Mesothelial cell of epicardium (in vitro differentiated cells): ENCODE measurements around the gene ERMP1. TPM values are rescaled to one million over a fixed set of nuclear protein-coding genes. Genes with fewer than 3 reads are reported as not detected.

Source experiments
- DNase-seq, 2 experiments: peaks; one replicate each; pipeline ENCODE4 v3.0.0; 2021; ENCODE audit warnings: low spot score in 2 of 2; ENCODE audit not compliant: unreplicated experiment in 2 of 2
- H3K27ac Mint-ChIP-seq: 2 replicates; pipeline ENCODE4 v1.8.0; 2021; ENCODE audit warnings: mixed read lengths
- H3K27me3 Mint-ChIP-seq: 2 replicates; pipeline ENCODE4 v1.8.0; 2021; ENCODE audit warnings: low read depth, mixed read lengths
- H3K36me3 Mint-ChIP-seq: 2 replicates; pipeline ENCODE4 v1.8.0; 2021; ENCODE audit warnings: mixed read lengths
- H3K4me1 Mint-ChIP-seq: 2 replicates; pipeline ENCODE4 v1.8.0; 2021; ENCODE audit warnings: mixed read lengths
- H3K4me3 Mint-ChIP-seq: 2 replicates; pipeline ENCODE4 v1.8.0; 2021; ENCODE audit warnings: mild to moderate bottlenecking, moderate library complexity, mixed read lengths
- H3K9me3 Mint-ChIP-seq: 2 replicates; pipeline ENCODE4 v1.8.0; 2021; ENCODE audit warnings: mixed read lengths
- total RNA-seq: library from RNA; stranded (reverse); gene quantifications from 3 replicates; pipeline ENCODE4 v1.2.1, GENCODE V29; 2021
- TF ChIP-seq, protein P1 (sequence below): fragments of 200-600 bp; sonication (generic); IDR thresholded peaks from one replicate; pipeline ENCODE4 v1.5.0; 2021; ENCODE audit warnings: antibody characterized with exemption; ENCODE audit not compliant: unreplicated experiment

The ERMP1 gene
- total RNA-seq, 1 donor from 2014 or later = 25.2 TPM

DNA sequence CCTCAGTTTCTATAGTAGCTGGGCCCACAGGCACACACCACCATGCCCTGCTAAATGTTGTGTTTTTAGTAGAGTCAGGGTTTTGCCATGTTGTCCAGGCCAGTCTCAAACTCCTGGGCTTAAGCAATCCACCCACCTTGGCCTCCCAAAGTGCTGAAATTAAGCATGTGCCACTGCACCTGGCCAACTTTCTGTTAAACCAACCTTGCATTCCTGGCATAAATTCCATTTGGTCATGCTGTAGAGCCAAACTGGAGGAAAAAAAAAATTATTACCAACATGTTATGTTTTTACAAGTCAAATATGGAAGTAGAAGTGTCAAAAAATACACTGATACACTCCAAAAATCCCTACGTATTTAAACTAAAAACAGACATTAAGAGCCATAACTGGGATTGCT, 54.1 kb downstream of the ERMP1 start:
- TF ChIP-seq, protein P1, sequence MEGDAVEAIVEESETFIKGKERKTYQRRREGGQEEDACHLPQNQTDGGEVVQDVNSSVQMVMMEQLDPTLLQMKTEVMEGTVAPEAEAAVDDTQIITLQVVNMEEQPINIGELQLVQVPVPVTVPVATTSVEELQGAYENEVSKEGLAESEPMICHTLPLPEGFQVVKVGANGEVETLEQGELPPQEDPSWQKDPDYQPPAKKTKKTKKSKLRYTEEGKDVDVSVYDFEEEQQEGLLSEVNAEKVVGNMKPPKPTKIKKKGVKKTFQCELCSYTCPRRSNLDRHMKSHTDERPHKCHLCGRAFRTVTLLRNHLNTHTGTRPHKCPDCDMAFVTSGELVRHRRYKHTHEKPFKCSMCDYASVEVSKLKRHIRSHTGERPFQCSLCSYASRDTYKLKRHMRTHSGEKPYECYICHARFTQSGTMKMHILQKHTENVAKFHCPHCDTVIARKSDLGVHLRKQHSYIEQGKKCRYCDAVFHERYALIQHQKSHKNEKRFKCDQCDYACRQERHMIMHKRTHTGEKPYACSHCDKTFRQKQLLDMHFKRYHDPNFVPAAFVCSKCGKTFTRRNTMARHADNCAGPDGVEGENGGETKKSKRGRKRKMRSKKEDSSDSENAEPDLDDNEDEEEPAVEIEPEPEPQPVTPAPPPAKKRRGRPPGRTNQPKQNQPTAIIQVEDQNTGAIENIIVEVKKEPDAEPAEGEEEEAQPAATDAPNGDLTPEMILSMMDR = no peak
- Mint-ChIP-seq H3K27ac (no peak overlapping the region), H3K27me3 (no peaks in the 10 kb centered on the region)

GRCh38 chr9:5773324-5773999, 59.5 kb downstream of the ERMP1 start:
- H3K27ac Mint-ChIP-seq = no peak overlapping the region
- H3K4me1 Mint-ChIP-seq = no peaks in the 10 kb centered on the region
- H3K9me3 Mint-ChIP-seq = peaks cover 17% of the 10 kb centered on the region
- no peak for DNase-seq
- H3K27me3 Mint-ChIP-seq = no peaks in the 10 kb centered on the region
- TF ChIP-seq, protein P1 = no peak
- H3K36me3 Mint-ChIP-seq = peaks cover 63% of the 10 kb centered on the region
- H3K4me3 Mint-ChIP-seq = no peak overlapping the region

More for the DNA sequence above, 54.1 kb downstream of the ERMP1 start:
- DNase-seq = no peak
- peaks cover 79% of the 10 kb centered on the region for H3K36me3 Mint-ChIP-seq
- no peak overlapping the region for H3K4me3 Mint-ChIP-seq
- peaks cover 58% of the 10 kb centered on the region for H3K9me3 Mint-ChIP-seq
- no peaks in the 10 kb centered on the region for H3K4me1 Mint-ChIP-seq

GRCh38 chr9:5767968-5768932, 64.7 kb downstream of the ERMP1 start:
- H3K9me3 Mint-ChIP-seq = peaks cover 5% of the 10 kb centered on the region
- H3K4me1 Mint-ChIP-seq = no peaks in the 10 kb centered on the region
- no peak for DNase-seq
- no peak overlapping the region for H3K27ac Mint-ChIP-seq
- TF ChIP-seq, protein P1 = no peak
- no peak overlapping the region for H3K4me3 Mint-ChIP-seq
- no peaks in the 10 kb centered on the region for H3K27me3 Mint-ChIP-seq
- H3K36me3 Mint-ChIP-seq = peaks cover 58% of the 10 kb centered on the region

DNA sequence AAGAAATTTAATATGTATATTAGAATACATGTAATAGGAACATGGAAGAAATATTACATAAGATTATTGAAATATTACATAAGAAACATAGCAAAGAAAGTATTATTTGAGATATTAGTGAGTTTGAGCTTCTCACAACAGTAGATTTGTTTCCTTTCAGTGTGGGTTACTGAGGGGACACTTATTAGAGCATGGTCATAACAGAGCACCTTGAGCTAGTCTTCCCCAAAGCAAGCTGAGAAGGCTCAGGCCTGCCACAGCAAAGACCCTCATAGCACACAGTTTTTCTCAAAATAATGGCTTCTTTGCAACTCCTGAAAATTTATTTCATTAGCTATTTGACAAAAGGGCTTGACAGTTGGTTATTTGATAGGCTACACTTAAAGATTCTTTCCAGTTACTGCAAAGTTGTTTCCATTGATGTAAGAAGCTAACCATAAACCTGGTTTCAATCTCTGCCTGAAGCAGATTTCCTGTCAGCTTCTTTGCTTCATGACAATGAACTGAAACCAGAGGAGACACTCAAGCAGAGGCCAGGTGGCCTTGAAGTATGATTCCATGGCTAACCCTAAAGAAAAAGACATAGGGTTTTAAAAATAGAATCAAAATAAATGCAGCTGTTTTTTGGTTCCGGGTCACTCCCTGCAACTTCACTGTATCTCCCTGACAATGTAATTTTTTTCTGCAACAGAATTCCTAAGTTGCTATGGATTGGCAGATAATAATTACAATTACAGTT, 68.6 kb downstream of the ERMP1 start:
- DNase-seq = no peak
- Mint-ChIP-seq H3K36me3 (peaks cover 48% of the 10 kb centered on the region), H3K4me1 (no peaks in the 10 kb centered on the region), H3K4me3 (no peak overlapping the region), H3K27ac (no peak overlapping the region), H3K27me3 (no peaks in the 10 kb centered on the region), H3K9me3 (peaks cover 5% of the 10 kb centered on the region)
- TF ChIP-seq, protein P1 = no peak

DNA sequence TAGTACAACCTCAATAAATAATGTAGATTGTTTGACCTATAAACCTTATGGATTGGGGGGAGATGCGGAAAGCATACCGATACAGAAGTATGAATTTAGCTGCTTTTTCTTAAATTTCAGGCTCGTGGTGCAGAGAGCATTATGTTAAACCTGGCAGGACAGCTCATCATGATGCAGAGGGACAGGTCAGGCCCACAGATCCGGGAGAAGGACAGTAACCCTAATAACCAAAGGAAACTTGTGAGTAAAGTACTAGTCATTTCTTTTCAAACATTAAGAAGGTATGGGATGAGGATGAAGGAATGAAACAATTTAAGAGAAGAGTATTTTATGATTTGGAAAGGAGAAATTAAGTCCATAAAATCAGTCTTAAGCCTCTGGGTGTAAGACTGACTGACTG, 70.5 kb downstream of the ERMP1 start:
- Mint-ChIP-seq H3K4me3 (no peak overlapping the region), H3K4me1 (no peaks in the 10 kb centered on the region), H3K9me3 (peaks cover 5% of the 10 kb centered on the region), H3K27me3 (no peaks in the 10 kb centered on the region), H3K36me3 (peaks cover 50% of the 10 kb centered on the region), H3K27ac (no peak overlapping the region)
- TF ChIP-seq, protein P1 = no peak
- DNase-seq = no peak
